Transverse colon (tissue), 4 donors: ENCODE results near the gene TTN. TPM values are rescaled to one million over a fixed set of nuclear protein-coding genes. Genes with fewer than 3 reads are reported as not detected.

Experiments used
- DNase-seq: peaks from one replicate; pipeline ENCODE4 v3.0.0-alpha.2; 2019
- H3K27ac ChIP-seq, 4 donors: fragments of 200-600 bp; sonication (generic); 2 replicates each; pipeline ENCODE4 v1.5.1; 2016 to 2018; ENCODE audit warnings: inconsistent platforms in 4 of 4
- H3K27me3 ChIP-seq: fragments of 200-600 bp; sonication (generic); 2 replicates; pipeline ENCODE4 v1.5.1; 2017; ENCODE audit warnings: inconsistent platforms
- H3K36me3 ChIP-seq, 4 donors: fragments of 200-600 bp; sonication (generic); 2 replicates each; pipeline ENCODE4 v1.5.1; 2017 to 2019; ENCODE audit warnings: inconsistent platforms in 4 of 4
- H3K4me1 ChIP-seq, 4 donors: fragments of 200-600 bp; sonication (generic); 2 replicates each; pipeline ENCODE4 v1.5.1; 2017 to 2020; ENCODE audit warnings: inconsistent platforms in 4 of 4
- H3K4me3 ChIP-seq, 4 donors: fragments of 200-600 bp; sonication (generic); 1 replicate in 1 of 4; 2 replicates in 3 of 4; pipeline versions ENCODE4 v1.5.1 to v1.6.1; 2017 to 2019; ENCODE audit warnings: inconsistent platforms in 4 of 4
- H3K9me3 ChIP-seq, 2 donors: fragments of 200-600 bp; sonication (generic); 2 replicates each; pipeline ENCODE4 v1.5.1; 2017 to 2019; ENCODE audit warnings: inconsistent platforms in 2 of 2
- EP300 ChIP-seq: sonication (generic); formaldehyde crosslinking; IDR thresholded peaks from one replicate; pipeline ENCODE4 v1.6.1; 2017; ENCODE audit warnings: antibody characterized with exemption, low read depth
- POLR2A ChIP-seq: fragments of 450-650 bp; IDR thresholded peaks from one replicate; pipeline ENCODE4 v1.6.1; 2016; ENCODE audit warnings: antibody characterized with exemption, mild to moderate bottlenecking, moderate library complexity
- POLR2AphosphoS5 ChIP-seq, 3 donors: sonication (generic); formaldehyde crosslinking; IDR thresholded peaks; one replicate each; pipeline ENCODE4 v1.6.1; 2016; ENCODE audit warnings: antibody characterized with exemption in 3 of 3
- WGBS, 2 donors: methylation state at CpG; one replicate each; pipeline ENCODE4 v1.1.5; 2018; ENCODE audit warnings: low coverage in 1 of 2; 5-methylcytosine and 5-hydroxymethylcytosine counted together
- in situ Hi-C, 4 donors: fragments of 200-750 bp; cut with MboI; loops; one replicate each; pipeline versions ENCODE4 v1.15.0 to v1.15.1; 2017; ENCODE audit warnings: low sequenced_read_pairs in 3 of 4, low pct_ligation_motif_present in 1 of 4, low pct_unique_long_range_greater_than_20kb in 1 of 4
- intact Hi-C: fragments of 100-400 bp; cut with DNase I; formaldehyde crosslinking; loops from one replicate; pipeline ENCODE4 v1.15.1; 2023; ENCODE audit warnings: low total_unique reads
- total RNA-seq, 4 donors: library from RNA; depleted of rRNA; stranded (reverse); fragments of >200 nt; gene quantifications; one replicate each; pipeline ENCODE4 v1.1.0, GENCODE V29; 2016
- TF ChIP-seq, protein P1 (sequence below), 5 experiments: fragments of 200-600 bp in 3 of 5; fragments of 450-650 bp in 2 of 5; sonication (generic) in 3 of 5; IDR thresholded peaks; 1 replicate in 2 of 5; 2 replicates in 3 of 5; pipeline ENCODE4 v1.5.1; 2016 to 2017; ENCODE audit warnings: antibody characterized with exemption in 5 of 5, inconsistent platforms in 3 of 5, mild to moderate bottlenecking in 2 of 5, moderate library complexity in 1 of 5

TTN gene
- total RNA-seq, 4 donors from 2014 or later: 6.2 to 43.4 (median 18.1) TPM

DNA sequence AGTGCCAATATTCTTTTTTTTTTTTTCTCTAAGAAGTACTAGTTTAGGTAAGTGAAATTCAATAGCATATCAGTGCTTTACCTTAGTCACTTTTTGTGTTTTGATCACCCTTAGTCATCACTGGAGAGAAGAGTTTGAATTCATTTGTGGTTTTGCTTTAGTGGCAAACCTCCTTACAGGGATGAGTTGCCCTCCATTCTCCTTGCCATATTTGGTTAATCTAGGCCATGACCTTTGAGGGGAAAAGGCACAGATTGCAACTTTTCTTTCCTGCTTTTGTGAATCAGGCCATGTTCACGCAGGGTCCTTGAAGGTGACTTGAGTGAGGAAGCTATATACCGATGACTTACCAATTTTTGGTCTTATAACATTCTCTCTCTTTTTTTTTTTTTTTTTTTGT lies 292.6 kb downstream of the TTN start:
- in situ Hi-C loops (no loop called here), intact Hi-C loops (no loop called here)
- peaks cover 0 to 17% (median 0%) of the 10 kb centered on the region in 4 donors for H3K36me3 ChIP-seq
- DNase-seq: no peak
- H3K9me3 ChIP-seq: no peaks in the 10 kb centered on the region
- no peaks in the 10 kb centered on the region for H3K27me3 ChIP-seq
- H3K4me3 ChIP-seq: no peak overlapping the region
- WGBS, 2 donors: 76 to 87% methylated on average over 2 of the region's 2 CpGs
- H3K27ac ChIP-seq: no peak overlapping the region
- H3K4me1 ChIP-seq: no peaks in the 10 kb centered on the region
- no peak for TF ChIP-seq POLR2AphosphoS5 (IDR thresholded peaks at IDR 0.05)

DNA sequence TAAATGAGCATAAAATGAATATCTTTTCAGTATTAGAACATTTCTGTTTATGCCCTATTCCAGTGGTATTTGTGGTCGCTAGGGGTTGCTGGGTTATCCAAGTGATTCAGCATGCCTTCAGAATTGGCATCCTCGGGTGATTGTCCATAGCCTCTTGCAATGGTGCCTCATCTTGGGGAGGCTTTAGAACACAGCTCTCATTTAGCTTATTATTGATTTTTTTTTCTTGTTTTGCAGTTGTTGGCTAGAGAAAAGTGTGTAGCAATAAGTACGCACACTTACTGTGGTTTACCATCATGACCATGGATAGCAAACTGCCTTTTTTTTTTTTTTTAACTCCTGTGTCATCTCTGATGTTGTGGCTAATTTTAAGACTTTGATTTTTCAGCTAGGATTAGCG lies 293.3 kb downstream of the TTN start:
- H3K27me3 ChIP-seq: no peaks in the 10 kb centered on the region
- H3K4me1 ChIP-seq: no peaks in the 10 kb centered on the region
- no peak overlapping the region for H3K27ac ChIP-seq
- TF ChIP-seq, protein P1, sequence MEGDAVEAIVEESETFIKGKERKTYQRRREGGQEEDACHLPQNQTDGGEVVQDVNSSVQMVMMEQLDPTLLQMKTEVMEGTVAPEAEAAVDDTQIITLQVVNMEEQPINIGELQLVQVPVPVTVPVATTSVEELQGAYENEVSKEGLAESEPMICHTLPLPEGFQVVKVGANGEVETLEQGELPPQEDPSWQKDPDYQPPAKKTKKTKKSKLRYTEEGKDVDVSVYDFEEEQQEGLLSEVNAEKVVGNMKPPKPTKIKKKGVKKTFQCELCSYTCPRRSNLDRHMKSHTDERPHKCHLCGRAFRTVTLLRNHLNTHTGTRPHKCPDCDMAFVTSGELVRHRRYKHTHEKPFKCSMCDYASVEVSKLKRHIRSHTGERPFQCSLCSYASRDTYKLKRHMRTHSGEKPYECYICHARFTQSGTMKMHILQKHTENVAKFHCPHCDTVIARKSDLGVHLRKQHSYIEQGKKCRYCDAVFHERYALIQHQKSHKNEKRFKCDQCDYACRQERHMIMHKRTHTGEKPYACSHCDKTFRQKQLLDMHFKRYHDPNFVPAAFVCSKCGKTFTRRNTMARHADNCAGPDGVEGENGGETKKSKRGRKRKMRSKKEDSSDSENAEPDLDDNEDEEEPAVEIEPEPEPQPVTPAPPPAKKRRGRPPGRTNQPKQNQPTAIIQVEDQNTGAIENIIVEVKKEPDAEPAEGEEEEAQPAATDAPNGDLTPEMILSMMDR (IDR thresholded peaks at IDR 0.05): no peak
- TF ChIP-seq POLR2AphosphoS5 (IDR thresholded peaks at IDR 0.05) (no peak), POLR2A (no peak), EP300 (no peak)
- 92 to 93% methylated on average over 3 to 4 of the region's 4 CpGs for WGBS, 2 donors
- peaks cover 0 to 16% (median 0%) of the 10 kb centered on the region in 4 donors for H3K36me3 ChIP-seq
- in situ Hi-C loops: no loop called here
- no peak for DNase-seq
- H3K4me3 ChIP-seq: no peak overlapping the region
- intact Hi-C loops: no loop called here
- H3K9me3 ChIP-seq: no peaks in the 10 kb centered on the region

DNA sequence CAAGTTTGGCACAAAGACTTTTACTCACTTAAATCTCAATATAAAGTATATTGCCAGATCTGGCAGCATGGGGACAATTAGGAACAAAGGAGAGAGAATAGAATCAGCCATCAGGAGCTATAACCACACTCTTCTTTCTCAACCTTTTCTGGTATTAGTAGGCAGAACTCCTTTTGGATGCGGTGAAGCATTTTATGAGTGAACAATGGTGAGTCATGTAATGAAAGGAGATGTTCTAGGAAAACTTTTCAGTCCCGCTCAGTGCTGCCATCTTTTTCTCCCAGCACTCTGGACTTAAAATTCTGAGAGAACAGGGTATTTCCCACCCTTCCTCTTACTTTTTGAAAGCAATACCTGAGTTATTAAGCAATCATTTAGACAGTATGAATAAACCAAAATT lies 294.7 kb downstream of the TTN start:
- H3K36me3 ChIP-seq: peaks cover 0 to 6% (median 0%) of the 10 kb centered on the region in 4 donors
- H3K27me3 ChIP-seq: no peaks in the 10 kb centered on the region
- H3K27ac ChIP-seq: no peak overlapping the region
- H3K4me1 ChIP-seq: no peaks in the 10 kb centered on the region
- in situ Hi-C loops: no loop called here
- no peak for TF ChIP-seq POLR2A
- TF ChIP-seq, protein P1 (IDR thresholded peaks at IDR 0.05): no peak
- TF ChIP-seq POLR2AphosphoS5 (IDR thresholded peaks at IDR 0.05): no peak
- no peak for TF ChIP-seq EP300
- H3K9me3 ChIP-seq: no peaks in the 10 kb centered on the region
- no peak overlapping the region for H3K4me3 ChIP-seq
- no peak for DNase-seq
- WGBS, 2 donors: 88 to 91% methylated on average over 2 of the region's 2 CpGs
- intact Hi-C loops: no loop called here

DNA sequence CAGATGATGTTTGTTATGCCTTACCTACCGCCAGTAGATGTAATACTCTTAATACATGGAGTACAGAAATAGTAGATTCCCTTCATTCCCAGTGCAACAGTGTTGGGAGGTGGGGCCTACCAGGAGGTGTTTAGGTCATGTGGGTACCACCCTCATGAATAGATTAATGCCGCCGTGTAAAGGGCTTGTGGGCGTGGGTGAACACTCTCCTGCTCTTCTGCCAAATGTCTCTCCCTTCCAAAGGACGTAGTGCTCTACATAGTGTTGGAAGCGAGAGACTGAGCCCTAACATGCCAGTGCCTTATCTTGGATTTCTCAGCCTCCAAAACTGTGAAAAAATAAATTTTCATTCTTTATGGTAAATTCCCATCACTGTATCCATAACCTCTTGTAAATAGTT lies 296.8 kb downstream of the TTN start:
- WGBS, 2 donors: 86 to 94% methylated on average over 5 to 6 of the region's 6 CpGs
- H3K4me1 ChIP-seq: peaks cover 0 to 7% (median 2%) of the 10 kb centered on the region in 4 donors
- no peak overlapping the region for H3K4me3 ChIP-seq
- DNase-seq: no peak
- H3K36me3 ChIP-seq: peaks cover 0 to 13% (median 0%) of the 10 kb centered on the region in 4 donors
- no peaks in the 10 kb centered on the region for H3K9me3 ChIP-seq
- H3K27me3 ChIP-seq: no peaks in the 10 kb centered on the region
- in situ Hi-C loops (no loop called here), intact Hi-C loops (no loop called here)
- TF ChIP-seq, protein P1 (IDR thresholded peaks at IDR 0.05): no peak
- no peak for TF ChIP-seq POLR2A
- no peak for TF ChIP-seq POLR2AphosphoS5 (IDR thresholded peaks at IDR 0.05)
- TF ChIP-seq EP300: no peak
- H3K27ac ChIP-seq: no peak overlapping the region

DNA sequence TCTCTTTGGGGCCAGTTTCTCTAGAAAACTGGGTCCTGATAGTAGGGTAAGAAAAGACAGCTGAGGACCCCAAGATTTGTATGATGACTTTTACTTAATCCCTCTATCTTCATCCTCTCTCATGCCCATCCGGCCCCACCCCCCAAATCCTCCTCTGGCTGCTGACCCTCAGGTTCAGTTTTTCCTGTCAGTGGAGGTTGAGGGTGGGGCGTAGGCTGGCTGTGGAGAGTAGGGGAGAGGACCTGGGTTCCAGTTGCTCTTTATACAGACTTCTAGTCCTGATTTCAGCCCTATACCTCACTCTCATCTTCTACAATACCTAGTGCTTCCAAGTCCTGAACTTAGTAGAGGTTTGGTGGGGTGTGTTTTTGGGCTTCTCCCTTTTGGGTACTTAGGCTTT lies 298.6 kb downstream of the TTN start:
- TF ChIP-seq EP300 (no peak), POLR2A (no peak), POLR2AphosphoS5 (IDR thresholded peaks at IDR 0.05) (no peak)
- TF ChIP-seq, protein P1 (IDR thresholded peaks at IDR 0.05): no peak
- H3K9me3 ChIP-seq: no peaks in the 10 kb centered on the region
- no peak overlapping the region for H3K4me3 ChIP-seq
- in situ Hi-C loops (no loop called here), intact Hi-C loops (no loop called here)
- DNase-seq: no peak
- H3K27me3 ChIP-seq: no peaks in the 10 kb centered on the region
- peaks cover 0 to 7% (median 2%) of the 10 kb centered on the region in 4 donors for H3K4me1 ChIP-seq
- H3K27ac ChIP-seq: no peak overlapping the region
- H3K36me3 ChIP-seq: peaks cover 0 to 24% (median 3%) of the 10 kb centered on the region in 4 donors
- WGBS, 2 donors: 80 to 94% methylated on average over 2 of the region's 2 CpGs
